HCT116 (cell line): Measurements from ENCODE around the gene STPG3. TPM values are rescaled to one million over a fixed set of nuclear protein-coding genes. Genes with fewer than 3 reads are reported as not detected.

Experiments used
- ATAC-seq: fragments of 200-7000 bp; cut with Tn5 transposase; 2 replicates; pipeline ENCODE4 v1.9.1; 2020; ENCODE audit warnings: mild to moderate bottlenecking, moderate library complexity
- BruUV-seq: library from RNA; stranded (reverse); fragments of 400-500 nt; replicated peaks from 2 replicates; lab custom pipeline; 2021; lab: Mats Ljungman, UMichigan
- CTCF ChIA-PET: fragments of 300-600 bp; sonication (Branson Sonifier 250); formaldehyde crosslinking; loops from one replicate; lab custom pipeline; 2021; ENCODE audit warnings: antibody characterized with exemption; lab: Charles Lee
- POLR2A ChIA-PET: fragments of 300-600, 350-600 bp; sonication (Branson Sonifier 250); formaldehyde crosslinking; loops from one replicate; lab custom pipeline; 2021; ENCODE audit warnings: antibody characterized with exemption; lab: Charles Lee
- RAD21 ChIA-PET, 2 experiments: fragments of 300-600 bp; sonication (Branson Sonifier 250); formaldehyde crosslinking; loops; one replicate each; lab custom pipeline; 2023; ENCODE audit warnings: low total read pairs in 2 of 2; ENCODE audit not compliant: uncharacterized antibody in 2 of 2, unreplicated experiment in 2 of 2, low non-redundant PET in 1 of 2; lab: Charles Lee
- DNase-seq: peaks from one replicate; pipeline ENCODE4 v3.0.0-alpha.2; 2010; ENCODE audit warnings: low read depth, low spot score
- H2AFZ ChIP-seq: fragments of 200-600 bp; shearing (Covaris generic), sonication (generic); 2 replicates; pipeline ENCODE4 v1.6.1; 2017; ENCODE audit warnings: low read depth, mixed run types, mixed read lengths, antibody characterized with exemption, low read length; ENCODE audit not compliant: poor library complexity, severe bottlenecking
- H3K27ac ChIP-seq: 2 replicates; pipeline ENCODE4 v1.5.1; 2012; ENCODE audit warnings: low read depth, low read length
- H3K27me3 ChIP-seq: fragments of 200-600 bp; sonication (generic); 2 replicates; pipeline ENCODE4 v1.6.1; 2016; ENCODE audit warnings: mixed run types, low read length, mixed read lengths; ENCODE audit not compliant: insufficient read depth
- H3K36me3 ChIP-seq, 2 experiments: fragments of 200-500 bp in 1 of 2; fragments of 200-600 bp in 1 of 2; sonication (Bioruptor generic) in 1 of 2; sonication (generic) in 1 of 2; 2 replicates each; pipeline versions ENCODE4 v1.5.1 to v1.6.1; 2014 to 2016; ENCODE audit warnings: low read length in 2 of 2, inconsistent platforms in 1 of 2, mixed read lengths in 1 of 2, mixed run types in 1 of 2; ENCODE audit not compliant: insufficient read depth in 2 of 2, control insufficient read depth in 1 of 2
- H3K4me1 ChIP-seq, 2 experiments: fragments of 200-600 bp in 1 of 2; sonication (generic) in 1 of 2; 2 replicates each; pipeline versions ENCODE4 v1.5.1 to v1.6.1; 2012 to 2017; ENCODE audit warnings: low read length in 2 of 2, inconsistent platforms in 1 of 2, mild to moderate bottlenecking in 1 of 2, mixed read lengths in 1 of 2, mixed run types in 1 of 2, moderate library complexity in 1 of 2; ENCODE audit not compliant: insufficient read depth in 2 of 2, control insufficient read depth in 1 of 2
- H3K4me2 ChIP-seq: fragments of 200-600 bp; sonication (generic); 2 replicates; pipeline ENCODE4 v1.6.1; 2017; ENCODE audit warnings: mixed run types, low read length, mixed read lengths
- H3K4me3 ChIP-seq, 2 experiments: fragments of 200-600 bp in 1 of 2; sonication (generic) in 1 of 2; replicated peaks in 1 of 2; 2 replicates each; pipeline ENCODE4 v1.5.1; 2011 to 2016; ENCODE audit warnings: low read length in 2 of 2, control low read depth in 1 of 2, low read depth in 1 of 2, mild to moderate bottlenecking in 1 of 2, mixed read lengths in 1 of 2, mixed run types in 1 of 2
- H3K79me2 ChIP-seq: fragments of 200-600 bp; sonication (generic); 2 replicates; pipeline ENCODE4 v1.6.1; 2017; ENCODE audit warnings: mild to moderate bottlenecking, mixed run types, low read length, moderate library complexity, mixed read lengths; ENCODE audit not compliant: insufficient read depth
- H3K9ac ChIP-seq: fragments of 200-600 bp; sonication (generic); 2 replicates; pipeline ENCODE4 v1.6.1; 2016; ENCODE audit warnings: low read length, mixed read lengths
- H3K9me2 ChIP-seq: fragments of 200-600 bp; sonication (generic), shearing (Covaris generic); 2 replicates; pipeline ENCODE4 v1.6.1; 2017; ENCODE audit warnings: mixed run types, mild to moderate bottlenecking, moderate library complexity; ENCODE audit not compliant: insufficient read depth
- H3K9me3 ChIP-seq, 2 experiments: fragments of 200-500 bp in 1 of 2; fragments of 200-600 bp in 1 of 2; sonication (Bioruptor generic) in 1 of 2; sonication (generic) in 1 of 2; 2 replicates each; pipeline ENCODE4 v1.6.1; 2014 to 2017; ENCODE audit warnings: low read length in 2 of 2, mixed read lengths in 2 of 2, inconsistent platforms in 1 of 2, low read depth in 1 of 2, mild to moderate bottlenecking in 1 of 2, mixed run types in 1 of 2, moderate library complexity in 1 of 2; ENCODE audit not compliant: control insufficient read depth in 1 of 2, insufficient read depth in 1 of 2
- H4K20me1 ChIP-seq: fragments of 200-600 bp; sonication (generic), shearing (Covaris generic); 2 replicates; pipeline ENCODE4 v1.6.1; 2017; ENCODE audit warnings: mixed run types, mild to moderate bottlenecking, moderate library complexity; ENCODE audit not compliant: insufficient read depth
- EGR1 ChIP-seq: IDR thresholded peaks from 2 replicates; pipeline ENCODE4 v1.6.1; 2012; ENCODE audit warnings: low read depth
- EZH2 ChIP-seq: fragments of 200-600 bp; sonication (generic); IDR thresholded peaks from 2 replicates; pipeline ENCODE4 v1.6.1; 2017; ENCODE audit warnings: antibody characterized with exemption, mixed run types
- FOSL1 ChIP-seq: IDR thresholded peaks from 2 replicates; pipeline ENCODE4 v1.6.1; 2012; ENCODE audit warnings: low read depth
- POLR2A ChIP-seq: IDR thresholded peaks from 2 replicates; pipeline ENCODE4 v1.7.0; 2011; ENCODE audit warnings: borderline replicate concordance; ENCODE audit not compliant: insufficient read depth, insufficient read length; ENCODE audit errors: extremely low read depth
- RAD21 ChIP-seq: IDR thresholded peaks from 2 replicates; pipeline ENCODE4 v1.6.1; 2012; ENCODE audit warnings: low read depth, mild to moderate bottlenecking
- TCF7L2 ChIP-seq: IDR thresholded peaks from 2 replicates; pipeline ENCODE4 v1.7.0; 2011; ENCODE audit warnings: borderline replicate concordance, inconsistent platforms; ENCODE audit not compliant: insufficient read depth, insufficient read length; ENCODE audit errors: extremely low read depth
- ZFX ChIP-seq: fragments of 450-650 bp; IDR thresholded peaks from 2 replicates; pipeline ENCODE4 v1.6.1; 2017
- intact Hi-C: fragments of 100-400 bp; cut with micrococcal nuclease; formaldehyde crosslinking; loops from 2 replicates; pipeline ENCODE4 v1.10.0; 2022
- total RNA-seq: library from RNA; stranded (reverse); gene quantifications from one replicate; pipeline ENCODE4 v1.2.1, GENCODE V29; 2021; ENCODE audit not compliant: unreplicated experiment

The STPG3 gene
- total RNA-seq, 1 experiment from 2014 or later: not detected

DNA sequence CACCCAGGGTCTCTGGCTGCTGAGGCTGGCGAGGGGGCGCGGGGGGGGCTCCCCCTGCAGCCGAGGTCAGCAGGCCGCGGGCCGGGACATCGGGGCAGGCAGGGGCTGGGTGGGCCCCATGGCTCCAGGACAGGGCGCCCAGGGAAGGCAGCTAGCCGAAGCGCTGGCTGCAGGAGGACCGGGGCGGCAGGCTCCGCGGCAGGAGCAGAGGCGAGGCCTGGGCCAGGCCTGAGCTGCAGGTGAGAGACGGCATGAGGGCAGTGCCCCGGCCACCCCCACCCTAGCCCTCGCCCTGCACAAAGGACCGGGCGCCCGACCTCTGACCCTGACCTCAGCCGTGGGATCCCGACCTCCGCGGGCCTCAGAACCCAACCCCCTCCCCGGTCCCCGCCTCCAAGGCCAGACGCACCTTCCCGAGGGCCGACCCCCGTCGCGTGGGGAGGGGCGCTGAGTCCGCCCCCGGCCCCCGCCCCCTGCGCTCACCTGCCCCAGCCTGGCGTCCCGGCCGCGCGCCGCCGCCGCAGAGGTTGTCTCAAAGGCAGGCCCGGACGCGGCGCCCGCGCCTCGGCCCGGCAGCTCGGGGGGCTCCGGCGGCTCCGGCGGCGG, 29.5 kb upstream of the STPG3 start (continued):
- TF ChIP-seq RAD21: no peak

DNA sequence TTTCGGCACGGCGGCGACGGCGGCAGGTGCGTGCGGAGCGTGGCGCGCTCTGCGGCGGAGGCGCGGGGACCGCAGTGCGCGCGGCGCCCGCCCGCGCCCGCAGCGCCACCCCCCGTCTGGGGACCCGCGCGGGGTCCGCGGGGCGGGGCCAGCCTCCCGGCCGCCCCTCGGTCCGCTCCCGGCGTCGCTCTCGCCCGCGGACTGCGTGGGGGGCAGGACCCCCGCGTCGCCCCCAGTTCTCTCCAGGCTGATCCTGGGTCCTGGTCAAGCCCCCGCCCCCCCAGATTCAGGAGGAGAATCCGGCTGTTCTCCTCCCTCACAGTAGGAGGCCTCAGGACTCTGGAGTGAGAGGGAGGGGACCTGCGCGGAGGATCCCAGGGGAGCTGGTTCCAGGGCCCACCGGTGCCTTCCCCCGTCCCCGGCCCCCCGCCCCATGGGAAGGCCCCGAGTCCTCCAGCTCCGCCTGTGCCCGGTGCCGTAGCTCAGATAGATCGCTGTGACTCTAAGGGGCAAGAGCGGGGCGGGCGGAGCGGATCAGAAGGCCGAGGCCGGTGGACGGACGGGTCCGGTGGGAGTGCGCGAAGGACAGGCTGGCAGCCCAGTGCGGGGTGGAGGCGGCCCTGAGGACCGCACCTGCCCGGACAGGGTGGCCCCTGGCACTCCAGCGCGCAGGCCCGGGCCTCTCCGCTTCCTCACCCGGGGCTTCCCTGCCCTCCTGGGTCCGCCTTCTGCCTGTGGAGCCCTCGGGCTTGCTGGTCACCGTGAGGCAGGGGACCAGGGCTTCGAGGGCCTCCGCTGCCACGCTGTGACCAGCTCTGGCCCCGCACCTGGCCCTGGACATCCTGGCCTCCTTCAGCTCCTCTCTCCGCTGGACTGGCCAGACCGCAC, 28.7 kb upstream of the STPG3 start, which contains the start of gene RNF208:
RNF208 (minus strand) TSS at position 51 of the 888 bp plus-strand sequence. CDS start 1,028 bp downstream, outside the sequence.
- ChIA-PET CTCF (interaction anchor here (1.0 to 3.2 kb wide), 8 partner anchors 8 to 176 kb away, joined by 3 to 16 read pairs (median 8); partner anchors contain the start of genes NELFB, NPDC1 and SAPCD2), RAD21 (interaction anchor here in 1 of 2 experiments (0.5 kb wide), 1 partner anchor 32 kb away, joined by 5 read pairs; no protein-coding TSS in a partner anchor)
- Histone ChIP-seq H3K9me3 (no peaks in the 10 kb centered on the region), H2AFZ (no peak within 1 kb of the TSS), H3K4me2 (peak within 1 kb of the TSS; percentile 99), H3K4me1 (peaks cover 52 to 80% of the 10 kb centered on the region in 2 experiments), H3K4me3 (peak within 1 kb of the TSS; percentile 82 to 99), H3K27ac (peak within 1 kb of the TSS; percentile 98), H3K9ac (peak within 1 kb of the TSS; percentile 97), H3K36me3 (no peaks in the 10 kb centered on the region)
- no peak for DNase-seq
- BruUV-seq: TSS peak; percentile 47
- no peak for TF ChIP-seq FOSL1
- no peak for TF ChIP-seq EGR1
- TF ChIP-seq POLR2A: no peak
- peak; percentile 67 for TF ChIP-seq ZFX
- TF ChIP-seq TCF7L2: no peak
- TF ChIP-seq EZH2: no peak
- TF ChIP-seq, all 23 proteins: peak for 1
- H4K20me1 ChIP-seq: no peaks in the 10 kb centered on the region
- POLR2A ChIA-PET: interaction anchor here (0.5 to 1.6 kb wide), 8 partner anchors 14 to 136 kb away, joined by 3 to 19 read pairs (median 4); partner anchors contain the start of genes MAN1B1, NDOR1, SSNA1 and TMEM203
- no peaks in the 10 kb centered on the region for H3K27me3 ChIP-seq
- H3K79me2 ChIP-seq: no peaks in the 10 kb centered on the region
- no peaks in the 10 kb centered on the region for H3K9me2 ChIP-seq
- peak; percentile 2 for ATAC-seq
- intact Hi-C loops: loop anchor here (2.0 to 10.0 kb wide), 3 partner anchors 18 to 438 kb away; partner anchors contain the start of genes NDOR1 and TMEM203
